ENCODE data around the gene PTPN4.

Gene PTPN4

DNA sequence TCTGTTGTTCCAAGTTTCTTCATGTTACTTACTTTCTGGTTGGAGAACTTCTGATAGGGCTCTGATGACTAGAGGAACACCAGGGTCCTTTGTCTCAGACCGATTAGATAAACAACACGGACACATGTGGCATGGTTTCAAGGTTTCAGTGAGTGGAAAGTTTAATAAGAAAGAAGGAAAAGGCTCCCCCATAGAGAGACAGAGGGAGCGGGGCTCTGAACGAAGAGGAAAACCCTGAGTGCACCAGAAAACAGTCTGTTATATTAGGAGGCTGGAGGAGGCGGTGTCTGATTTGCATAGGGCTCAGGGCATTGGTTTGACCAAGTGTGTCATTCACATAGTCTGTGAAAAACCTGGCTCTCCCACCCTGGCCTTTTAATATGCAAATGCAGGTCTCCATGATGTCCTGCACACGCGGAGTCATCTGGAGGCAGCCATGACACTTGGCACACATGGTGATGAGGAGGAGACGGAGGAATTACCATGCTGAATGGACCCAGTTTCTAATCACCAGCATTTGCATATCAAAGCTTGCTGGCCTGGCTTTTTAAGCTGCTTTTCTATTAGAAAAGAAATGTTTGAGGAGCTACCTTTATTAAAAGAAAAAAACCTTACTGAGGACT, 94.2 kb downstream of the PTPN4 start:
- H3K9ac ChIP-seq (ENCODE audit: low read length): no peak overlapping the region
- no peaks in the 10 kb centered on the region for H3K36me3 ChIP-seq (replicated peaks; ENCODE audit: insufficient read depth, low read length)
- no peaks in the 10 kb centered on the region for H3K9me2 ChIP-seq (replicated peaks; ENCODE audit: insufficient read depth, low read length)
- TF ChIP-seq EZH2 (optimal IDR thresholded peaks at IDR 0.05; ENCODE audit: low read depth, low read length) (no peak), EZH2phosphoT487 (IDR thresholded peaks at IDR 0.05; ENCODE audit: low read length) (no peak)
- TF ChIP-seq, protein P1, sequence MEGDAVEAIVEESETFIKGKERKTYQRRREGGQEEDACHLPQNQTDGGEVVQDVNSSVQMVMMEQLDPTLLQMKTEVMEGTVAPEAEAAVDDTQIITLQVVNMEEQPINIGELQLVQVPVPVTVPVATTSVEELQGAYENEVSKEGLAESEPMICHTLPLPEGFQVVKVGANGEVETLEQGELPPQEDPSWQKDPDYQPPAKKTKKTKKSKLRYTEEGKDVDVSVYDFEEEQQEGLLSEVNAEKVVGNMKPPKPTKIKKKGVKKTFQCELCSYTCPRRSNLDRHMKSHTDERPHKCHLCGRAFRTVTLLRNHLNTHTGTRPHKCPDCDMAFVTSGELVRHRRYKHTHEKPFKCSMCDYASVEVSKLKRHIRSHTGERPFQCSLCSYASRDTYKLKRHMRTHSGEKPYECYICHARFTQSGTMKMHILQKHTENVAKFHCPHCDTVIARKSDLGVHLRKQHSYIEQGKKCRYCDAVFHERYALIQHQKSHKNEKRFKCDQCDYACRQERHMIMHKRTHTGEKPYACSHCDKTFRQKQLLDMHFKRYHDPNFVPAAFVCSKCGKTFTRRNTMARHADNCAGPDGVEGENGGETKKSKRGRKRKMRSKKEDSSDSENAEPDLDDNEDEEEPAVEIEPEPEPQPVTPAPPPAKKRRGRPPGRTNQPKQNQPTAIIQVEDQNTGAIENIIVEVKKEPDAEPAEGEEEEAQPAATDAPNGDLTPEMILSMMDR (IDR thresholded peaks at IDR 0.05; ENCODE audit: low read length): no peak
- no peak overlapping the region for H3K4me3 ChIP-seq (ENCODE audit: low read length)
- H3K9me3 ChIP-seq (replicated peaks; ENCODE audit: insufficient read depth, low read length): no peaks in the 10 kb centered on the region
- no peak overlapping the region for H3K27ac ChIP-seq (ENCODE audit: low read length)
- H3F3A ChIP-seq (ENCODE audit: insufficient read depth, low read length): no peaks in the 10 kb centered on the region
- no peak overlapping the region for H3K4me2 ChIP-seq (ENCODE audit: low read depth, low read length)
- no peak for DNase-seq
- no peaks in the 10 kb centered on the region for H3K27me3 ChIP-seq (replicated peaks; ENCODE audit: insufficient read depth, low read length)
- no peaks in the 10 kb centered on the region for H4K20me1 ChIP-seq (ENCODE audit: insufficient read depth, low read length)
- peaks cover 57% of the 10 kb centered on the region for H3K79me2 ChIP-seq (ENCODE audit: low read length)
- H2AFZ ChIP-seq (ENCODE audit: low read length): no peak overlapping the region
- no peaks in the 10 kb centered on the region for H3K4me1 ChIP-seq (ENCODE audit: low read length)

DNA sequence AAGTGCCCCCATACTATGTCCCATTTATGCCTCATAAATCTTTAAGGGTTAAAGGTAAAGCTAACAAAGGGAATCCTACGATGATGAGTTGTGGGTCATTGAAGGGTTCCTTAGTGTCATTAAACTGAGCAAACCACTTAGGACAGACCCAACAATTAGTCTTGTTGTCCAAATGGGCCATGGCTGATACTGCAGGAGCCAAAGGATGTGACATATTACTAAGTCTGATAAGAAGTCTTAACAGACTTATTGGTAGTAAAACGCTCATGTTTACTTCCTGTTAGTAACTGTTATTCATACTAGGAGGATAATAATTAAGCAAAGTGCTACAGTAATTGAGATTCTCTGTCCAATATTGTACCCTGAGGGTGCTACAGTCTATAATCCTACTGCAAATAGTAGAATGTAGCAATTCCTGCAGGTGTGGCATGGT, 96.8 kb downstream of the PTPN4 start:
- Histone ChIP-seq H3K9me3 (replicated peaks; ENCODE audit: insufficient read depth, low read length) (no peaks in the 10 kb centered on the region), H3K4me3 (ENCODE audit: low read length) (no peak overlapping the region), H3K79me2 (ENCODE audit: low read length) (peaks cover 56% of the 10 kb centered on the region), H3K4me2 (ENCODE audit: low read depth, low read length) (no peak overlapping the region), H4K20me1 (ENCODE audit: insufficient read depth, low read length) (no peaks in the 10 kb centered on the region), H3K9ac (ENCODE audit: low read length) (no peak overlapping the region), H3K27me3 (replicated peaks; ENCODE audit: insufficient read depth, low read length) (no peaks in the 10 kb centered on the region), H3F3A (ENCODE audit: insufficient read depth, low read length) (no peaks in the 10 kb centered on the region), H2AFZ (ENCODE audit: low read length) (no peak overlapping the region), H3K27ac (ENCODE audit: low read length) (no peak overlapping the region), H3K4me1 (ENCODE audit: low read length) (no peaks in the 10 kb centered on the region), H3K9me2 (replicated peaks; ENCODE audit: insufficient read depth, low read length) (no peaks in the 10 kb centered on the region), H3K36me3 (replicated peaks; ENCODE audit: insufficient read depth, low read length) (no peaks in the 10 kb centered on the region)
- TF ChIP-seq EZH2phosphoT487 (IDR thresholded peaks at IDR 0.05; ENCODE audit: low read length) (no peak), EZH2 (optimal IDR thresholded peaks at IDR 0.05; ENCODE audit: low read depth, low read length) (no peak)
- TF ChIP-seq, protein P1 (IDR thresholded peaks at IDR 0.05; ENCODE audit: low read length): no peak
- no peak for DNase-seq

DNA sequence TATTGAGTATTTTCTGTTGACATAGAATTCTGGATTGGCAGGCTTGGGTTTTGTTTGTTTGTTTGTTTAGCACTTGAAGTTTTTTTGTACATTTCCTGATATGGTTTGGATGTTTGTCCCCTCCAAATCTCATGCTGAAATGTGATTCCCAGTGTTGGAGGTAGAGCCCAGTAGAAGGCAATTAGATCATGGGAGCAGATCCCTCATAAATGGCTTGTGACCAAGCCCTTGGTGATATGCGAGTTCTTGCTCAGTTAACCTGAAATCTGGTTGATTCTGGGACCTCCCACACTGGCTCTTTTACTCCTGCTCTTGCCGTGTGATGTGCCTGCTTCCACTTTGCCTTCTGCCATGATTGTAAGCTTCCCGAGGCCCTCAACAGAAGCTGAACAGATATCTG, 98.0 kb downstream of the PTPN4 start:
- no peaks in the 10 kb centered on the region for H3F3A ChIP-seq (ENCODE audit: insufficient read depth, low read length)
- peaks cover 49% of the 10 kb centered on the region for H3K79me2 ChIP-seq (ENCODE audit: low read length)
- no peaks in the 10 kb centered on the region for H3K9me2 ChIP-seq (replicated peaks; ENCODE audit: insufficient read depth, low read length)
- H3K36me3 ChIP-seq (replicated peaks; ENCODE audit: insufficient read depth, low read length): no peaks in the 10 kb centered on the region
- no peak overlapping the region for H3K9ac ChIP-seq (ENCODE audit: low read length)
- no peak overlapping the region for H3K4me2 ChIP-seq (ENCODE audit: low read depth, low read length)
- no peaks in the 10 kb centered on the region for H4K20me1 ChIP-seq (ENCODE audit: insufficient read depth, low read length)
- H3K4me1 ChIP-seq (ENCODE audit: low read length): peaks cover 3% of the 10 kb centered on the region; the same call in 1 of the 2 replicates
- H3K9me3 ChIP-seq (replicated peaks; ENCODE audit: insufficient read depth, low read length): no peaks in the 10 kb centered on the region
- TF ChIP-seq, protein P1 (IDR thresholded peaks at IDR 0.05; ENCODE audit: low read length): no peak
- no peak for DNase-seq
- H2AFZ ChIP-seq (ENCODE audit: low read length): no peak overlapping the region
- H3K4me3 ChIP-seq (ENCODE audit: low read length): no peak overlapping the region
- H3K27me3 ChIP-seq (replicated peaks; ENCODE audit: insufficient read depth, low read length): no peaks in the 10 kb centered on the region
- no peak overlapping the region for H3K27ac ChIP-seq (ENCODE audit: low read length)

Measured in MM.1S (cell line).